Lower leg skin (tissue), 3 donors: ENCODE measurements around the gene BSG.

Experiments
- POLR2A ChIP-seq, 2 donors: fragments of 450-650 bp; IDR thresholded peaks; one replicate each; pipeline ENCODE4 v1.6.1; 2016 to 2017; ENCODE audit warnings: antibody characterized with exemption in 2 of 2, mild to moderate bottlenecking in 1 of 2, moderate library complexity in 1 of 2
- TF ChIP-seq, protein P1 (sequence below), 3 donors: fragments of 450-650 bp; IDR thresholded peaks; one replicate each; pipeline ENCODE4 v1.5.1; 2016; ENCODE audit warnings: antibody characterized with exemption in 3 of 3, mild to moderate bottlenecking in 3 of 3, moderate library complexity in 2 of 3

DNA sequence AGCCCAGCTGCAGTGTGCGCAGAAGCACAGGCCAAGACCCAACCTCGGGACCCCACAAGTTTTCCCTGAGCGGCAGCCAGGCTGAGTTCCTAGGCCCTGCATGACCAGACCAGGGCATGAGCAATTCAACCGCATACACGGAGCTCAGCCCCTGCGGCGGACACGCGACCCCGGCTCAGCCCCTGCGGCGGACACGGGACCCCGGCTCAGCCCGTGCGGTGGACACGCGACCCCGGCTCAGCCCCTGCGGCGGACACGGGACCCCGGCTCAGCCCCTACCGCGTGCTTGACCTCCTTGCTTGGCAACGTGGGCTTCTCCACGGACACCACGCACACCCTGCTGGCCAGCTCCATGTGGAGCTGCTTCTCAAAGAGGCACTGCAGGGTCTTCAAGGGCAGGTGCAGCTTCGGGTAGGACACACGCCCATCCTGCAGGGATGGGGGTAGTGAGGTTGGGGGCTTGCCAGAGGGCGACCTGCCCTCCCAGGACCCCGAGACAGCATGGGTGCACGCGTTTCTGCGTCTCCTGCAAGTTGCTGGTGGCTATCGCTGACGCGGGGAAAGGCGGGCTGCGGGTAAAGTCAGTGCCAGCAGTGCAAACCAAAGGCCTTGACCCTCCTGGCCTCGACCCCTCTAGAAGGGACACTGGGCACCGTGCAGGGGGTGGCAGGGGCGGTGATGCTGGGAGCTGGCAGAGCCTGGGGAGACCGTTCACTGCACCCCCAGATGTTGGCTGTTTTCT, 51.0 kb downstream of the BSG start:
- TF ChIP-seq, protein P1, sequence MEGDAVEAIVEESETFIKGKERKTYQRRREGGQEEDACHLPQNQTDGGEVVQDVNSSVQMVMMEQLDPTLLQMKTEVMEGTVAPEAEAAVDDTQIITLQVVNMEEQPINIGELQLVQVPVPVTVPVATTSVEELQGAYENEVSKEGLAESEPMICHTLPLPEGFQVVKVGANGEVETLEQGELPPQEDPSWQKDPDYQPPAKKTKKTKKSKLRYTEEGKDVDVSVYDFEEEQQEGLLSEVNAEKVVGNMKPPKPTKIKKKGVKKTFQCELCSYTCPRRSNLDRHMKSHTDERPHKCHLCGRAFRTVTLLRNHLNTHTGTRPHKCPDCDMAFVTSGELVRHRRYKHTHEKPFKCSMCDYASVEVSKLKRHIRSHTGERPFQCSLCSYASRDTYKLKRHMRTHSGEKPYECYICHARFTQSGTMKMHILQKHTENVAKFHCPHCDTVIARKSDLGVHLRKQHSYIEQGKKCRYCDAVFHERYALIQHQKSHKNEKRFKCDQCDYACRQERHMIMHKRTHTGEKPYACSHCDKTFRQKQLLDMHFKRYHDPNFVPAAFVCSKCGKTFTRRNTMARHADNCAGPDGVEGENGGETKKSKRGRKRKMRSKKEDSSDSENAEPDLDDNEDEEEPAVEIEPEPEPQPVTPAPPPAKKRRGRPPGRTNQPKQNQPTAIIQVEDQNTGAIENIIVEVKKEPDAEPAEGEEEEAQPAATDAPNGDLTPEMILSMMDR (IDR thresholded peaks at IDR 0.05), result no peak
- TF ChIP-seq POLR2A (IDR thresholded peaks at IDR 0.05), result no peak
